ENCODE results near the gene RTN1. TPM values are rescaled to one million over a fixed set of nuclear protein-coding genes. Genes with fewer than 3 reads are reported as not detected.

Gene RTN1
- polyA plus RNA-seq, 2 of the 4 experiments (the other 2 are of a cell fraction): 0.09 TPM; not detected in 1

DNA sequence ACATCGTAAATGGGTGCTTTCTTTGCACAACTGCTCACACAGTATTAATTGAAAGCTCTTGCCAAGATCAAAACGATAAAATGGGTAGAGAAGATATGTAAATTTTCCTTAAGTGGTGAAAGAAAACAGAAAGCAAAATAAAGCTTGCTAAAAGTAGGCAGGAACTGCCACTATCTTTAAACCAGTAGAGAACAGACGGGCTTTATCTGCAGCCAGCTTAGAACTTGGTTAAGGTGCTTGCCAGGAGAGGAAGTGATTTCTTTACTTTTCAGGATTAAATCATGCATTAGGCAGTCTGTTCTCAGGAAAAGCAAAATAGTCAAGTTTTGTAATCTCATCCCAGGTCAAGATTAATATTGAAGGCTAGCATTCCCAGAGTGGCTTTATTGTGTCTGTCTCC lies 237.1 kb downstream of the RTN1 start:
- ATAC-seq (no peak), FAIRE-seq (no peak), DNase-seq (ENCODE audit: low read depth in 1 of 2, low spot score in 1 of 2) (no peak)
- TF ChIP-seq HEYL (CRISPR knock-in tag; IDR thresholded peaks at IDR 0.05) (no peak), ZFP36 (IDR thresholded peaks at IDR 0.05; ENCODE audit: borderline replicate concordance, partially characterized antibody) (no peak), HOXA7 (CRISPR knock-in tag; IDR thresholded peaks at IDR 0.05) (no peak), EHMT2 (IDR thresholded peaks at IDR 0.05; ENCODE audit: low read depth) (no peak), GATA3 (IDR thresholded peaks at IDR 0.05; ENCODE audit: borderline replicate concordance) (no peak), FOXS1 (CRISPR knock-in tag; IDR thresholded peaks at IDR 0.05) (no peak), PHF8 (IDR thresholded peaks at IDR 0.05; ENCODE audit: borderline replicate concordance, low read depth) (no peak), NR3C1 (IDR thresholded peaks at IDR 0.05) (no peak), MYC (IDR thresholded peaks at IDR 0.05; ENCODE audit: borderline replicate concordance, low read length) (no peak), EP300 (IDR thresholded peaks at IDR 0.05) (no peak), EHF (CRISPR knock-in tag; IDR thresholded peaks at IDR 0.05) (no peak), RCOR1 (IDR thresholded peaks at IDR 0.05; ENCODE audit: low read depth, low read length) (no peak), KDM5A (IDR thresholded peaks at IDR 0.05) (no peak), HOXB5 (CRISPR knock-in tag; IDR thresholded peaks at IDR 0.05) (no peak), SREBF2 (IDR thresholded peaks at IDR 0.05) (no peak), ZNF302 (CRISPR knock-in tag; IDR thresholded peaks at IDR 0.05) (no peak)
- TF ChIP-seq, protein P1, sequence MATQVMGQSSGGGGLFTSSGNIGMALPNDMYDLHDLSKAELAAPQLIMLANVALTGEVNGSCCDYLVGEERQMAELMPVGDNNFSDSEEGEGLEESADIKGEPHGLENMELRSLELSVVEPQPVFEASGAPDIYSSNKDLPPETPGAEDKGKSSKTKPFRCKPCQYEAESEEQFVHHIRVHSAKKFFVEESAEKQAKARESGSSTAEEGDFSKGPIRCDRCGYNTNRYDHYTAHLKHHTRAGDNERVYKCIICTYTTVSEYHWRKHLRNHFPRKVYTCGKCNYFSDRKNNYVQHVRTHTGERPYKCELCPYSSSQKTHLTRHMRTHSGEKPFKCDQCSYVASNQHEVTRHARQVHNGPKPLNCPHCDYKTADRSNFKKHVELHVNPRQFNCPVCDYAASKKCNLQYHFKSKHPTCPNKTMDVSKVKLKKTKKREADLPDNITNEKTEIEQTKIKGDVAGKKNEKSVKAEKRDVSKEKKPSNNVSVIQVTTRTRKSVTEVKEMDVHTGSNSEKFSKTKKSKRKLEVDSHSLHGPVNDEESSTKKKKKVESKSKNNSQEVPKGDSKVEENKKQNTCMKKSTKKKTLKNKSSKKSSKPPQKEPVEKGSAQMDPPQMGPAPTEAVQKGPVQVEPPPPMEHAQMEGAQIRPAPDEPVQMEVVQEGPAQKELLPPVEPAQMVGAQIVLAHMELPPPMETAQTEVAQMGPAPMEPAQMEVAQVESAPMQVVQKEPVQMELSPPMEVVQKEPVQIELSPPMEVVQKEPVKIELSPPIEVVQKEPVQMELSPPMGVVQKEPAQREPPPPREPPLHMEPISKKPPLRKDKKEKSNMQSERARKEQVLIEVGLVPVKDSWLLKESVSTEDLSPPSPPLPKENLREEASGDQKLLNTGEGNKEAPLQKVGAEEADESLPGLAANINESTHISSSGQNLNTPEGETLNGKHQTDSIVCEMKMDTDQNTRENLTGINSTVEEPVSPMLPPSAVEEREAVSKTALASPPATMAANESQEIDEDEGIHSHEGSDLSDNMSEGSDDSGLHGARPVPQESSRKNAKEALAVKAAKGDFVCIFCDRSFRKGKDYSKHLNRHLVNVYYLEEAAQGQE (IDR thresholded peaks at IDR 0.05): no peak
- TF ChIP-seq, protein P2, sequence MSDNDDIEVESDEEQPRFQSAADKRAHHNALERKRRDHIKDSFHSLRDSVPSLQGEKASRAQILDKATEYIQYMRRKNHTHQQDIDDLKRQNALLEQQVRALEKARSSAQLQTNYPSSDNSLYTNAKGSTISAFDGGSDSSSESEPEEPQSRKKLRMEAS (IDR thresholded peaks at IDR 0.05): no peak
- TF ChIP-seq, protein P3, sequence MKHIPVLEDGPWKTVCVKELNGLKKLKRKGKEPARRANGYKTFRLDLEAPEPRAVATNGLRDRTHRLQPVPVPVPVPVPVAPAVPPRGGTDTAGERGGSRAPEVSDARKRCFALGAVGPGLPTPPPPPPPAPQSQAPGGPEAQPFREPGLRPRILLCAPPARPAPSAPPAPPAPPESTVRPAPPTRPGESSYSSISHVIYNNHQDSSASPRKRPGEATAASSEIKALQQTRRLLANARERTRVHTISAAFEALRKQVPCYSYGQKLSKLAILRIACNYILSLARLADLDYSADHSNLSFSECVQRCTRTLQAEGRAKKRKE (CRISPR knock-in tag; IDR thresholded peaks at IDR 0.05; ENCODE audit: low read depth): no peak
- Histone ChIP-seq H3K4me3 (no peak overlapping the region), H3K4me1 (no peaks in the 10 kb centered on the region), H3K27ac (no peak overlapping the region), H3K9me3 (no peaks in the 10 kb centered on the region; the same call in 2 of the 3 replicates), H3K4me2 (no peak overlapping the region)
- under 1% methylated on average over 3 of the region's 3 CpGs for WGBS (ENCODE audit: missing lambda C conversion rate)
- POLR2A ChIA-PET: no interaction called here
- CTCF ChIA-PET: interaction anchor here (0.9 to 2.3 kb wide), 7 partner anchors 14 to 551 kb away, joined by 3 to 11 read pairs (median 8); no protein-coding TSS in a partner anchor

DNA sequence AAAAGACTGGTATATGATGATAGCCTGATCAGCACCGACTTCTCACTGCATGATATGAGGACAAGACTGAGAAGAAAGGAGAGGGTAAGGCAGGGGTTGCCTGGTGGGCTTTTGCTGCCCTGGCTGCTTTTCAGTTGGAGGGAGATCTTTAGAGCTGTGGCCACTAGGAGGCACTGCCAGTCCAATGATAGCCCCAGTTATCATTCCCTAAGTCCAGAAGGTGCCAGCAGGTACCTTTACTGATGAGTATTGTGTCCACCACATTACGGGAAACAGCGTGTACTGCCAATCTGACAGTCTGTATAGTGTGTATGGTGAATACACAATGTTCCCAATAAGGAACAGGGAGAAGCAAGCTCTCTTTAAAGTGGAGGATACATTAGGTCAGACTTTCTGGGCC lies 238.2 kb downstream of the RTN1 start:
- CTCF ChIA-PET: interaction anchor here (0.6 to 2.3 kb wide), 16 partner anchors 11 to 929 kb away, joined by 3 to 11 read pairs (median 4); no protein-coding TSS in a partner anchor
- no peaks in the 10 kb centered on the region; the same call in 2 of the 3 replicates for H3K9me3 ChIP-seq
- peak; percentile 81 to 91 for ATAC-seq
- POLR2A ChIA-PET: no interaction called here
- H3K4me2 ChIP-seq: no peak overlapping the region
- 2% methylated on average over 3 of the region's 3 CpGs for WGBS (ENCODE audit: missing lambda C conversion rate)
- no peak for FAIRE-seq
- no peaks in the 10 kb centered on the region for H3K4me1 ChIP-seq
- no peak overlapping the region for H3K27ac ChIP-seq
- H3K4me3 ChIP-seq: no peak overlapping the region
- peak; percentile 25 to 39 for DNase-seq (ENCODE audit: low read depth in 1 of 2, low spot score in 1 of 2)
- TF ChIP-seq ZFP36 (IDR thresholded peaks at IDR 0.05; ENCODE audit: borderline replicate concordance, partially characterized antibody) (no peak), FOSL2 (IDR thresholded peaks at IDR 0.05) (no peak), FOSL2 (CRISPR knock-in tag; IDR thresholded peaks at IDR 0.05) (no peak), CHD4 (IDR thresholded peaks at IDR 0.05; ENCODE audit: borderline replicate concordance) (no peak), RFX5 (IDR thresholded peaks at IDR 0.05) (no peak), MYC (IDR thresholded peaks at IDR 0.05; ENCODE audit: borderline replicate concordance, low read length) (no peak), RAD21 (conservative IDR thresholded peaks at IDR 0.05 in 1 of 2, IDR thresholded peaks at IDR 0.05 in 1 of 2) (peak; percentile 62 to 70), PHF8 (IDR thresholded peaks at IDR 0.05; ENCODE audit: borderline replicate concordance, low read depth) (no peak), ZSCAN20 (CRISPR knock-in tag; IDR thresholded peaks at IDR 0.05) (no peak), POLR2A (IDR thresholded peaks at IDR 0.05; ENCODE audit: low read length) (no peak), EHMT2 (IDR thresholded peaks at IDR 0.05; ENCODE audit: low read depth) (no peak), TFCP2L1 (CRISPR knock-in tag; IDR thresholded peaks at IDR 0.05) (no peak), SMC3 (IDR thresholded peaks at IDR 0.05) (peak; percentile 41; the same call in 1 of the 3 replicates), EHF (CRISPR knock-in tag; IDR thresholded peaks at IDR 0.05) (no peak)
- TF ChIP-seq, protein P4, sequence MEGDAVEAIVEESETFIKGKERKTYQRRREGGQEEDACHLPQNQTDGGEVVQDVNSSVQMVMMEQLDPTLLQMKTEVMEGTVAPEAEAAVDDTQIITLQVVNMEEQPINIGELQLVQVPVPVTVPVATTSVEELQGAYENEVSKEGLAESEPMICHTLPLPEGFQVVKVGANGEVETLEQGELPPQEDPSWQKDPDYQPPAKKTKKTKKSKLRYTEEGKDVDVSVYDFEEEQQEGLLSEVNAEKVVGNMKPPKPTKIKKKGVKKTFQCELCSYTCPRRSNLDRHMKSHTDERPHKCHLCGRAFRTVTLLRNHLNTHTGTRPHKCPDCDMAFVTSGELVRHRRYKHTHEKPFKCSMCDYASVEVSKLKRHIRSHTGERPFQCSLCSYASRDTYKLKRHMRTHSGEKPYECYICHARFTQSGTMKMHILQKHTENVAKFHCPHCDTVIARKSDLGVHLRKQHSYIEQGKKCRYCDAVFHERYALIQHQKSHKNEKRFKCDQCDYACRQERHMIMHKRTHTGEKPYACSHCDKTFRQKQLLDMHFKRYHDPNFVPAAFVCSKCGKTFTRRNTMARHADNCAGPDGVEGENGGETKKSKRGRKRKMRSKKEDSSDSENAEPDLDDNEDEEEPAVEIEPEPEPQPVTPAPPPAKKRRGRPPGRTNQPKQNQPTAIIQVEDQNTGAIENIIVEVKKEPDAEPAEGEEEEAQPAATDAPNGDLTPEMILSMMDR (IDR thresholded peaks at IDR 0.05): peak; percentile 53
- TF ChIP-seq, protein P5, sequence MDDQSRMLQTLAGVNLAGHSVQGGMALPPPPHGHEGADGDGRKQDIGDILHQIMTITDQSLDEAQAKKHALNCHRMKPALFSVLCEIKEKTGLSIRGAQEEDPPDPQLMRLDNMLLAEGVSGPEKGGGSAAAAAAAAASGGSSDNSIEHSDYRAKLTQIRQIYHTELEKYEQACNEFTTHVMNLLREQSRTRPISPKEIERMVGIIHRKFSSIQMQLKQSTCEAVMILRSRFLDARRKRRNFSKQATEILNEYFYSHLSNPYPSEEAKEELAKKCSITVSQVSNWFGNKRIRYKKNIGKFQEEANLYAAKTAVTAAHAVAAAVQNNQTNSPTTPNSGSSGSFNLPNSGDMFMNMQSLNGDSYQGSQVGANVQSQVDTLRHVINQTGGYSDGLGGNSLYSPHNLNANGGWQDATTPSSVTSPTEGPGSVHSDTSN (IDR thresholded peaks at IDR 0.05): no peak
- TF ChIP-seq, protein P2 (IDR thresholded peaks at IDR 0.05): no peak
- TF ChIP-seq, protein P6, sequence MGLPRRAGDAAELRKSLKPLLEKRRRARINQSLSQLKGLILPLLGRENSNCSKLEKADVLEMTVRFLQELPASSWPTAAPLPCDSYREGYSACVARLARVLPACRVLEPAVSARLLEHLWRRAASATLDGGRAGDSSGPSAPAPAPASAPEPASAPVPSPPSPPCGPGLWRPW (IDR thresholded peaks at IDR 0.05): no peak
